T-helper 2 cell (primary cell): ENCODE measurements around the gene NT5DC1.
A peak's percentile ranks its signal among the peaks of the same experiment; 100 is the strongest.
"Not testable (repeated sequence)": the region's sequence is repeated elsewhere in the genome, so short reads cannot be mapped to it uniquely, and the experiment has no call there.

Experiments used
- DNase-seq, 5 experiments: peaks; one replicate each; pipeline versions ENCODE4 v3.0.0 to v3.0.0-alpha.2; 2012 to 2022

Gene NT5DC1

GRCh38 chr6:116090251-116090650 is 10.4 kb upstream of the NT5DC1 start:
- DNase-seq: peak in 1 of 5 experiments; percentile 89

DNA sequence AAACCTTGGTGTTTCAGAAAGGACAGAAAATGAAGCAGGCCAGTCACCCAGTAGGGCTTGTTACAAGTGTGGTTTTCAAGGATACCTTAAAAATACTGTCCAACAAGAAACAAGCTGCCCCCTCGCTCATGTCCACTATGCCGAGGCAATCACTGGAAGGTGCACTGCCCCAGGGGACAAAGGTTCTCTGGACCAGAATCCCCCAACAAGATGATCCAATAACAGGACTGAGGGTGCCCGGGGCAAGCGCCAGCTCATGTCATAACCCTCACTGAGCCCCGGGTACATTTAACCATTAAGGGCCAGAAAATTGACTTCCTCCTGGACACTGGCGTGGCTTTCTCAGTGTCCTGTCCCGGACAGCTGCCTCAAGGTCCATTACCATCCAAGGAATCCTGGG is 6.6 kb upstream of the NT5DC1 start:
- no peak for DNase-seq

DNA sequence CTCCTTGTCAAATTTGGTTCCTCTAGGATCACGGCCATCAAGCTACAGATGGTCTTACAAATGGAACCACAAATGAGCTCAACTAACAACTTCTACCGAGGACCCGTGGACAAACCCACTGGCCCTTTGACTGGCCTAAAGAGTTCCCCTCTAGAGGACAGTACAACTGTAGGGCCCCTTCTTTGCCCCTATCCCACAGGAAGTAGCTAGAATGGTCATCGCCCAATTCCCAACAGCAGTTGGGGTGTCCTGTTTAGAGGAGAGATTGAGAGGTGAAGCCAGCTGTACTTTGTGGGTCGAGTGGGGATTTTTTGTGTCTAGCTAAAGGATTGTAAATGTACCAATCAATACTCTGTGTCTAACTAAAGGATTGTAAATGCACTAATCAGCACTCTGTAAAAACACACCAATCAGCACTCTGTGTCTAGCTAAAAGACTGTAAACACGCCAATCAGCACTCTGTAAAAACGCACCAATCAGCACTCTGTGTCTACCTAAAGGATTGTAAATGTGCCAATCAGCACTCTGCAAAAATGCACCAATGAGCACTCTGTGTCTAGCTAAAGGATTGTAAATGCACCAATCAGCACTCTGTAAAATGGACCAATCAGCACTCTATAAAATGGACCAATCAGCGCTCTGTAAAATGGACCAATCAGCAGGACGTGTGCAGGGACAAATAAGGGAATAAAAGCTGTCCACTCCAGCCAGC is 4.4 kb upstream of the NT5DC1 start:
- not testable (repeated sequence) for DNase-seq

DNA sequence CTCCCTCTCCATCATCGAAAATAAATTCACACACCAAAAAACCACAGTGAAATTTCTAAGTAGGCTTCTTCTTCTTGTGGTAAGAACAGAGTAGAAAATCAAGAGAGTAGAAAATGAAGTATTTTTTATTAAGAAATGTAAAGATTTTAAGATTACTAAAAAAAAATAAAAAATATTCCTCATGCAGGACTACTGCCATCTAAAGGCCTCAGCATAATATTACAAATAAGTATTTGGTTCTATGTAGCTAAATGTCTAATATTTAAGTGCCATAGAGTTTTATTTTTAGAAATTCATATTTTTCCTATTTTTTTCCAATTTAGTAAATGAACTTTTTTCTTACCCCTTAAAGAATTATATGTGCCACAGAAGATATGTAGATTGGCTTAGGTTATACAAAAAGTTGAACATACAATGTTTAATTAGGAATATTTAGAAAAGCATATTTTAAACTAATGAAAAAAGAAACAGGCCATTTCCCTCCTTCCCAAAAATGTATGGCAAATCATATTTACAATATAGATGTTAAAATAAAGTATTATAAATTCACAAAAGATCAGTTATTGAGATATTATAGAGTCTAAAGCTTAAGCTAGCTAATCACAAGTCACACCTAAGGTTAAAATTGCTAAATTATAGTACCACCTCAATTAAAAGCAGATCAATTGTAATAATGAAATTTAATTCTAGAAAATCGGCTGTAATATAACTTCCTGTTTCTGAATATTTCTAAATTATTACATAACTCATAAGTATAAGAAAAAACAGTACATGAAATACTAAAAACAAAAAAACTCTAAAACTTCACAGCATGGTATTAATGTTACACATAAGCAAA is 3.5 kb upstream of the NT5DC1 start:
- DNase-seq: no peak

GRCh38 chr6:116099036-116099435 is 1.6 kb upstream of the NT5DC1 start:
- no peak for DNase-seq

DNA sequence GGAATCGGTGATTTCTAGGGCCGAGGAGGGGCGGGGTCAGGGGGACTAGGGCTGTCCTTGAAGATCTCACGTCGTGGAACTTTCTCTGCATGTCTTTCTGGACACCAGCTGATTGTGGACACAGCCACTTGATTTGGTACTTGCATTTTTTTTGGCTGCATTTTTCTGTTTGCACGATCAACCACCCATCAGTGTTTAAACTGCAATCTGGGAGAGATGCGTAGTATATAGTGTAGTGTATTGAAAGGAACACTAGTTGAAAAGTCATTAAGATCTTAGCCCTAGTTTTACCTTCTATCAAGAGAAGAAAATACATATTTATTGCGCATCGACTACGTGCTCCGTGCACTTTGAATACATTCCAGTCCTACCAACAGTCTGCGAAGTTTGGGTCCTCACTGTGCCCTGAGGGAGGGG is 657 bp downstream of the NT5DC1 start:
- DNase-seq: no peak

DNA sequence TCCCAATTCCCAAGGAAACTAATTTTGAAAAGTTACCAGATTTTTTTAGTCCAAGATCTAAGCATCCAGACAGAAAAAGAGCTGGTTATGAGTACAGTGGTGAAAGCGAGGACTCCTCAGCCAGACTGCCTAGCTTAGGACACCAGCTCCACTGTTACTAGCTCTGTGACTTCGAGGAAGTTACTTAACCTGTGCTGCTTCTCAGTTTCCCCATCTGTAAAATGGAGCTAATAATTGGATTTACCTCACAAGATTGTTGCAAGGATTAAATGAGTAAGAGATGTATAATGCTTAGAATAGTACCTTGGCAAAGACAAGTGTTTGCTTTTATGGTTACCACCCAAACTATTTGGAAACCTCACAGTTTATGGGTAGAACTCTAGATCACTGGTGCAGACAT is 1.1 kb downstream of the NT5DC1 start:
- DNase-seq: no peak

GRCh38 chr6:116102873-116103272 is 2.2 kb downstream of the NT5DC1 start:
- DNase-seq: no peak

DNA sequence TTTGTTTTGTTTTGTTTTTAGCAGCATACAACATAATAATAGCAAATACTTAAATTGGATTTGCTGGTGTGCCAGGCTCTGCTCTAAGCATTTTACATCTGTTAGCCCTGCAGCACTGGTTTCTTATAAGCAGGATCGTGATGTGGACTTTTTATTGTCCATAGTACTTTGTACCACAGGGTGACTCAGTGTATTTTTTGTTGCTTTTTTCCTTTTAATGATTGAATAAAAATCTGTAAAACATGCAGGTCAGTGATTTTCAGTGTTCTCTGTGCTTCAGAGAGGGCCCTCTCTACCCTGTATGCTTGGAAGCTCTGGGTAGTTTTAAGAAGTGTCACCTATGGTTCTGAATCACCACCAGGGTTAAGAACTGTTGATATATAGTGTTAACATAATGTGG is 4.0 kb downstream of the NT5DC1 start:
- no peak for DNase-seq

GRCh38 chr6:116105247-116105646 is 4.6 kb downstream of the NT5DC1 start:
- no peak for DNase-seq

DNA sequence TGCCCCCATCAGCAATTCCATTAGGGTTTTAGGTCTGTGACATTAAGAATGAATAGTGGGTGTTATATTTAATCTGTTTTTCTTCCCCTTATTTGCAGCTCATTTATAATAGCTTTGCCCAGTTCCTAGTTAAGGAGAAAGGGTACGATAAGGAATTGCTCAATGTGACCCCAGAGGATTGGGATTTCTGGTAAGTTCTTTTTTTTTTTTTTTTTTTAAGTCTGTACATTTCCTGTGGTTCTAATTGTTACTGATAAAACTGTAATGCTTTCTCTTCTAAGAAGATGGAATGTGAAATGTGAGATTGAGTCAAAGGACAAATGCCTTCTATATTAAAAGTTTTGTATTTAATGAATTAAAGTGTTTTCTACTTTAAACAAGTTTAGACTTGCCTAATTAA is 5.5 kb downstream of the NT5DC1 start:
- no peak for DNase-seq

- no peak for DNase-seq
Measured at GRCh38 chr6:116108836-116109235, 8.2 kb downstream of the NT5DC1 start.

DNA sequence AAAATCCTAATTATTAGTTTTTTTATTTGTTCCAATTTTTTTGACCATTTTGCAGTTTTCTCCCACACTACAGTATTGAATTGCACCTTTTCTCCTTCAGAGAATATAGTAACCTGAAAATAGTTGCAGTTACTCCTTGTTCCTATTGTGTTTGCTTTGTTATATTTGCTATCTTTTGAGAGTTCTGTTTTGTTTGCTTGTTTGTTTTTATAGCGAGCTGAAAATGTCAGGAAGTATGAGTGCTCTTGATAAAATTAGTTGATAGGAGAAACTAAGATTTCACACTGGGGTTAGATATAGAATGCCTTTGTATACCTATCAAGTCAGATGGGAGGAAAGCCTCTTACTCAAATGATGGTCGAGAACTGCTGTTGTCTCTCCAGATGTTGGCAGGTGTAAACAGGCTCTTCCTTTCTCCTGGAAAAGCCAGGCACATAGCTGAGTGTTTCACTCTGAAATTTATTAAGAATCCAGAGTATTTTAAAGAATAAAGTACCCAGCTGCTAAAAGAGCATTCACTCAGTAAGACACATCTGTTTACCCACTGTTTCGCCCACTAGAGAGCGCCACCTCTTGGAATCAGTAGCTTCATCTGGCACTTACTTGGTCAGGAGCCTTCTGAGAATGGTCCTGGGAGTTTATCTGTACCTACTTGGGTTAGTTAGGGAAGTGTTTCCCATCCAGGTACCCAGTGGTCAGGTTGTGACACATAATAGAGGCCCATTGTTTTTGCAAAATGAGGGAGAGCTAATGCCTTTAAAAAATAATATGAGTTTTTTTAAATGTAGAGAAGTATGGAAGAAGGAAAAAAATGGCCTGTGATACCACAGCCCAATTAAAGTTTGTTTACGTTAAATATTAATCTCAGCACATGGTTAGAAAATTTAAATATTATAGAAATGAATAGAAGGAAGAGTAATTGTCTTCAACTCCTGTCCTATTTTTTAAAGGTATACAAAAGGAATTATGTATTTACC is 11.2 kb downstream of the NT5DC1 start:
- peak in 1 of 5 experiments; percentile 53 for DNase-seq

DNA sequence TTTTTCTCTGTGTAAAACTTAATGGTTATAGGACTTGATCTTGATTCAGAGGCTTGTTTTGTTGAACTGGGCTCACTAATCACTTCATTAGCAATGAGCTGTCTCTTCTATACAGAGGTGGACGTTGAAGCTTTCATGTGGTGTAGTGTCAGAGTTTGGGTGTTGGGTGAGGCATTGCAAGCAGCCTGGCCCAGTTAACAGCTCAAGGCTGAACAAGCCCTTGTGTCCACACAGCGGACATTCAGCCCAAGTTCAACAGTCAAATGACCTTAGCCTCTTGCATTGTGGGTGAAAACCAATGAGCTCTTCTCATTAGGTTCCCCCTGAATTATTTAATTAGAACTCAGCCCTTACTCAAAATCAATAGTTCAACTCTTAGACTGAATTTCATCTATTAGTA is 12.7 kb downstream of the NT5DC1 start:
- DNase-seq: no peak

GRCh38 chr6:116115781-116116180 is 15.1 kb downstream of the NT5DC1 start:
- no peak for DNase-seq

DNA sequence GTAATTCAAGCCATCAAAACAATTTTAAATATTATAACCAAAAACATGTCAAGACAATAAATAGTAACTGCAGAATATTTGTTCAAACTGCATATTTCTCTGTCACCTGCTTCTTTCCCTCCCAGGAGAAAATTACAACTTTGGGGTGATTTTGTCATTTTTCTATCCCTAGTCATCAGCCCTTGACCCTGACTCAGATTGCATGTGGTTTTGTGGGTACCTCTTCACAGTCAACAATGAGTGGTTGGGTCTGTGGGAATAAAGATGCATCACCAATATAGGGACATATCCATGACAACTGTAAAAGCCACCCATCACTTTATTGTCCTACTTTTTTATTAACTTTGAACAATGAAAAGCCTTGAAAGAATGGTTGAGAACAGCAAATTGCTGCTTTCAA is 18.0 kb downstream of the NT5DC1 start:
- no peak for DNase-seq

GRCh38 chr6:116120430-116120829 is 19.8 kb downstream of the NT5DC1 start:
- DNase-seq: no peak

GRCh38 chr6:116126032-116126431 is 25.4 kb downstream of the NT5DC1 start, which contains the start of gene COL10A1:
TSS of gene COL10A1 (minus strand) at chr6:116126132. CDS start at chr6:116125492, 640 bp downstream.
- no peak for DNase-seq

DNA sequence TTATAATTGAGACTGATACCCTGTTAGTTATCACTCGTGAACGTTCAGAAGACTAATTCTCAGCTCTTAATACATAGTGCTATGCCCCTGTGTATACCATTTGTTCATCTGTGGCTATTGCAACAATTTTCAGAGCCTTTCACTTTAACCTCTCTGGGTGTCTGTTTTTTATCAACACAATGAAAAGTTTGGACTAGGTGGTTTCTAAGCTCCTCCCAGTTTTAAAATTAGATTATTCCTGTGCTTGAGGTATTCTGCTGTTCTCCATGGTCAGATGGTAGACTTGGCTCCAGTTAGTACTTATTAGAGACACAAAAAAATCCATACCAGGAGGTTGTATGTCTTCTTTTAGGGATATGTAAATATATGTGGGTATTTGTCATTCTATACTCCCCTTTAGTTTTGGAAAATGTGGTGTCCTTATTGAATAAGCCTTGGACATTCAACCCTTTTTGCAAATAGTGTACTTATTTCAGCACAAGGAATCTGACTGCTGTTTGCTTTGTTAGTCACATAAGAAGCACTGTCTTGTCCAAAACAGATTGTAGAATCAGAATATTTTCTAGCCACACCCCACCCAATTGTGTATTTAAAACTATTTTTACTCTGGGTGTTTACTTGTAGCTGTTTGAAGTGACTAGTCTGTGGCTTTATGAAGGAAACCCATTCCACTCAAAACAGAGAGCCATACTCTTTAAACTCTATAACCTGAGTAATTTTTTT is 27.3 kb downstream of the NT5DC1 start:
- DNase-seq: no peak

DNA sequence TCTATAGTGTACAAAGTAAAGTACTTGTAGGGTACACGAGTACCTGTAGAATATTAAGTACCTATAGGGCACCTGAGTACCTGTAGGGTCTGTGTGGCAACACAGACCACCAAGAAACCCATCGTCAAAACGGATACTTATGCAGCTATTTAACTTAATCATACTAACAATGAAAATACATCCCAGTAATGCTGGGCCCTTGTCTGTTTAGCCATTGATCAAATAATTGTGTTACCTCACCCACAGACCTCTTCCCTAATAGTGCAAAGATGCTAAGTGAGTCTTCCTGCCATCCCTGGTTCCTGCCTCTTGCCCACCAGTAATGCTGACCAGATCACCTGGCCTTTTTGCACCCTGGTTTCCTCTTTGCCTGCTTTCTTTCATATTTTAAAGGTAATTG is 32.8 kb downstream of the NT5DC1 start:
- no peak for DNase-seq

GRCh38 chr6:116136373-116136772 is 35.7 kb downstream of the NT5DC1 start:
- peak in 1 of 5 experiments; percentile 43 for DNase-seq

GRCh38 chr6:116136933-116137340 is 36.3 kb downstream of the NT5DC1 start:
- DNase-seq: peak in 2 of 5 experiments; percentile 64 to 88
